Smooth muscle cell (in vitro differentiated cells): Measurements from ENCODE around the gene KIAA0232. TPM values are rescaled to one million over a fixed set of nuclear protein-coding genes. Genes with fewer than 3 reads are reported as not detected.

Source experiments
- DNase-seq: peaks from one replicate; lab custom pipeline; 2025; ENCODE audit not compliant: unreplicated experiment; lab: John Stamatoyannopoulos, UW
- H2AFZ ChIP-seq: fragments of 200-600 bp; sonication (generic); 2 replicates; pipeline ENCODE4 v1.6.0; 2016; ENCODE audit warnings: antibody characterized with exemption, low read depth, mild to moderate bottlenecking
- H3F3A ChIP-seq: fragments of 200-600 bp; sonication (generic); 2 replicates; pipeline ENCODE4 v1.6.0; 2017; ENCODE audit warnings: antibody characterized with exemption, low read depth
- H3K27ac ChIP-seq: fragments of 200-600 bp; sonication (generic); 2 replicates; pipeline ENCODE4 v1.5.1; 2016; ENCODE audit warnings: low read depth, mild to moderate bottlenecking
- H3K27me3 ChIP-seq: fragments of 200-600 bp; sonication (generic); 2 replicates; pipeline ENCODE4 v1.6.1; 2016; ENCODE audit warnings: low read depth, mild to moderate bottlenecking
- H3K36me3 ChIP-seq: fragments of 200-600 bp; sonication (generic); 2 replicates; pipeline ENCODE4 v1.5.1; 2016; ENCODE audit warnings: low read depth
- H3K4me1 ChIP-seq: fragments of 200-600 bp; sonication (generic); 2 replicates; pipeline ENCODE4 v1.5.1; 2016; ENCODE audit warnings: low read depth
- H3K4me2 ChIP-seq: fragments of 200-600 bp; sonication (generic); 2 replicates; pipeline ENCODE4 v1.6.0; 2016; ENCODE audit warnings: mild to moderate bottlenecking
- H3K4me3 ChIP-seq: fragments of 200-600 bp; sonication (generic); 2 replicates; pipeline ENCODE4 v1.5.1; 2016; ENCODE audit warnings: mild to moderate bottlenecking
- H3K79me2 ChIP-seq: fragments of 200-600 bp; sonication (generic); 2 replicates; pipeline ENCODE4 v1.6.0; 2016; ENCODE audit warnings: low read depth, mild to moderate bottlenecking
- H3K9ac ChIP-seq: fragments of 200-600 bp; sonication (generic); 2 replicates; pipeline ENCODE4 v1.6.0; 2016; ENCODE audit warnings: low read depth
- H3K9me3 ChIP-seq: fragments of 200-600 bp; sonication (generic); replicated peaks from 2 replicates; pipeline ENCODE4 v1.5.1; 2016; ENCODE audit warnings: low read depth
- H4K20me1 ChIP-seq: fragments of 200-600 bp; sonication (generic); 2 replicates; pipeline ENCODE4 v1.6.0; 2016; ENCODE audit warnings: low read depth
- WGBS: methylation state at CpG from one replicate; pipeline ENCODE4 v1.1.7; 2016; ENCODE audit warnings: low lambda C conversion rate; 5-methylcytosine and 5-hydroxymethylcytosine counted together
- polyA plus RNA-seq: library from polyadenylated mRNA; unstranded; fragments of >200 nt; fragmentation: Nextera tagmentation; extraction: Ambion mirVana; gene quantifications from 2 replicates; pipeline ENCODE4 v1.2.1, GENCODE V29; 2016
- total RNA-seq: library from RNA; depleted of rRNA; stranded (reverse); fragments of >200 nt; gene quantifications from 2 replicates; pipeline ENCODE4 v1.2.3, GENCODE V29; 2014
- TF ChIP-seq, protein P1 (sequence below): fragments of 200-600 bp; sonication (generic); IDR thresholded peaks from 2 replicates; pipeline ENCODE4 v1.5.1; 2017; ENCODE audit warnings: borderline replicate concordance, mild to moderate bottlenecking, antibody characterized with exemption; ENCODE audit not compliant: insufficient read depth, poor library complexity, severe bottlenecking

Gene KIAA0232
- total and polyA plus RNA-seq, 2 experiments from 2014 or later, result 8.4 to 16.6 TPM

GRCh38 chr4:6839579-6839978 lies 57.1 kb downstream of the KIAA0232 start:
- Histone ChIP-seq H3K4me2 (peak overlapping the region; percentile 60), H3K9ac (no peak overlapping the region)

GRCh38 chr4:6840062-6840976 lies 57.8 kb downstream of the KIAA0232 start:
- Histone ChIP-seq H3K27me3 (no peaks in the 10 kb centered on the region), H3K27ac (peak overlapping the region; percentile 67), H4K20me1 (peaks cover 91% of the 10 kb centered on the region), H3F3A (no peaks in the 10 kb centered on the region), H3K9ac (peak overlapping the region; percentile 5), H3K9me3 (no peaks in the 10 kb centered on the region), H3K4me1 (peaks cover 24% of the 10 kb centered on the region), H3K79me2 (peaks cover 49% of the 10 kb centered on the region), H3K4me2 (peak overlapping the region; percentile 60), H2AFZ (no peak overlapping the region), H3K36me3 (no peaks in the 10 kb centered on the region), H3K4me3 (no peak overlapping the region)
- TF ChIP-seq, protein P1, sequence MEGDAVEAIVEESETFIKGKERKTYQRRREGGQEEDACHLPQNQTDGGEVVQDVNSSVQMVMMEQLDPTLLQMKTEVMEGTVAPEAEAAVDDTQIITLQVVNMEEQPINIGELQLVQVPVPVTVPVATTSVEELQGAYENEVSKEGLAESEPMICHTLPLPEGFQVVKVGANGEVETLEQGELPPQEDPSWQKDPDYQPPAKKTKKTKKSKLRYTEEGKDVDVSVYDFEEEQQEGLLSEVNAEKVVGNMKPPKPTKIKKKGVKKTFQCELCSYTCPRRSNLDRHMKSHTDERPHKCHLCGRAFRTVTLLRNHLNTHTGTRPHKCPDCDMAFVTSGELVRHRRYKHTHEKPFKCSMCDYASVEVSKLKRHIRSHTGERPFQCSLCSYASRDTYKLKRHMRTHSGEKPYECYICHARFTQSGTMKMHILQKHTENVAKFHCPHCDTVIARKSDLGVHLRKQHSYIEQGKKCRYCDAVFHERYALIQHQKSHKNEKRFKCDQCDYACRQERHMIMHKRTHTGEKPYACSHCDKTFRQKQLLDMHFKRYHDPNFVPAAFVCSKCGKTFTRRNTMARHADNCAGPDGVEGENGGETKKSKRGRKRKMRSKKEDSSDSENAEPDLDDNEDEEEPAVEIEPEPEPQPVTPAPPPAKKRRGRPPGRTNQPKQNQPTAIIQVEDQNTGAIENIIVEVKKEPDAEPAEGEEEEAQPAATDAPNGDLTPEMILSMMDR, result no peak
- 16% methylated on average over 8 of the region's 8 CpGs for WGBS
- DNase-seq, result no peak

More at GRCh38 chr4:6839579-6839978, 57.1 kb downstream of the KIAA0232 start:
- peaks cover 24% of the 10 kb centered on the region for H3K4me1 ChIP-seq
- H3K36me3 ChIP-seq, result no peaks in the 10 kb centered on the region
- H3K27ac ChIP-seq, result peak overlapping the region; percentile 67
- H2AFZ ChIP-seq, result no peak overlapping the region
- no peaks in the 10 kb centered on the region for H3F3A ChIP-seq
- peaks cover 43% of the 10 kb centered on the region for H3K79me2 ChIP-seq
- H3K9me3 ChIP-seq, result no peaks in the 10 kb centered on the region
- H3K4me3 ChIP-seq, result no peak overlapping the region
- H4K20me1 ChIP-seq, result peaks cover 91% of the 10 kb centered on the region
- H3K27me3 ChIP-seq, result no peaks in the 10 kb centered on the region
- 77% methylated on average over 4 of the region's 4 CpGs for WGBS
- TF ChIP-seq, protein P1, result no peak
- DNase-seq, result no peak

DNA sequence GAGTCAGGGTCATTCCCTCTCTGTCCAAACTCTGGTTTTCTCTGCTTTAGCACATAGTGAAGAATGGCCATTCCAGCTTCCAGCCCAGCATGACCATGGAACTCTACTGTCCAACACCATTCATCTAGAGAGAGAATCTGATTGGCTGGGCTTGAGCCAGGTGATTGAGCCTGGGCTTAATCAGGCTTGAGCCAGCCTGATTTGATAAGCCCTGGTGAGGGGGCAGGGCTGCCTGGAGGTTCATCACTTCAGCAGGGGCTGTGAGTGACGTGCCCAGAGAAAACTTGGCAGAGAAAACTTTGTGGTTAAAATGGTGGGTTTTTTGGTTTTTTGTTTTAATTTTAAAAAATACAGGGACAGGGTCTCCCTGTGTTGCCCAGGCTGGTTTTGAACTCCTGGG lies 62.5 kb downstream of the KIAA0232 start:
- Histone ChIP-seq H3K27me3 (no peaks in the 10 kb centered on the region), H4K20me1 (peaks cover 93% of the 10 kb centered on the region), H3F3A (no peaks in the 10 kb centered on the region), H3K27ac (no peak overlapping the region), H3K4me1 (peaks cover 39% of the 10 kb centered on the region), H3K4me3 (no peak overlapping the region), H3K36me3 (no peaks in the 10 kb centered on the region), H3K9me3 (no peaks in the 10 kb centered on the region), H2AFZ (no peak overlapping the region), H3K4me2 (no peak overlapping the region), H3K9ac (no peak overlapping the region), H3K79me2 (peaks cover 72% of the 10 kb centered on the region)
- WGBS, result 100% methylated on average over 1 of the region's 1 CpG
- DNase-seq, result no peak
- TF ChIP-seq, protein P1, result no peak

- no peak overlapping the region for H3K4me3 ChIP-seq
- peaks cover 33% of the 10 kb centered on the region for H3K4me1 ChIP-seq
- no peak for DNase-seq
- no peaks in the 10 kb centered on the region for H3K27me3 ChIP-seq
- no peak overlapping the region for H2AFZ ChIP-seq
- H3F3A ChIP-seq, result no peaks in the 10 kb centered on the region
- 95% methylated on average over 6 of the region's 6 CpGs for WGBS
- TF ChIP-seq, protein P1, result no peak
- no peaks in the 10 kb centered on the region for H3K36me3 ChIP-seq
- no peak overlapping the region for H3K27ac ChIP-seq
- H4K20me1 ChIP-seq, result peaks cover 87% of the 10 kb centered on the region
- H3K9ac ChIP-seq, result no peak overlapping the region
- no peak overlapping the region for H3K4me2 ChIP-seq
- H3K9me3 ChIP-seq, result no peaks in the 10 kb centered on the region
- peaks cover 75% of the 10 kb centered on the region for H3K79me2 ChIP-seq
Measured at GRCh38 chr4:6845574-6845973, 63.0 kb downstream of the KIAA0232 start.
